GM23338 (cell line): ENCODE data around the gene TNS3.

Experiments used
- CREB1 ChIP-seq: fragments of 250-450 bp; sonication (Bioruptor Pico); IDR thresholded peaks from 2 replicates; pipeline ENCODE4 v1.5.0; 2020; ENCODE audit warnings: low read depth, mild to moderate bottlenecking, moderate library complexity
- CTCF ChIP-seq, 2 experiments: fragments of 200-600 bp in 1 of 2; sonication (generic) in 1 of 2; conservative IDR thresholded peaks; 2 replicates each; pipeline versions ENCODE4 v1.5.1 to v1.6.1; 2016 to 2017; ENCODE audit warnings: antibody characterized with exemption in 2 of 2, low read depth in 2 of 2, mild to moderate bottlenecking in 2 of 2, moderate library complexity in 1 of 2
- ETS1 ChIP-seq: IDR thresholded peaks from 2 replicates; pipeline ENCODE4 v1.6.1; 2016; ENCODE audit warnings: antibody characterized with exemption
- EZH2 ChIP-seq: fragments of 200-600 bp; sonication (generic); IDR thresholded peaks from one replicate; pipeline ENCODE4 v1.8.0; 2017; ENCODE audit warnings: antibody characterized with exemption, mild to moderate bottlenecking, low read depth; ENCODE audit not compliant: unreplicated experiment
- EZH2phosphoT487 ChIP-seq: fragments of 200-600 bp; sonication (generic); IDR thresholded peaks from one replicate; pipeline ENCODE4 v1.8.1; 2018; ENCODE audit warnings: antibody characterized with exemption; ENCODE audit not compliant: unreplicated experiment
- JUNB ChIP-seq: IDR thresholded peaks from one replicate; pipeline ENCODE4 v1.6.1; 2016; ENCODE audit warnings: antibody characterized with exemption; ENCODE audit not compliant: unreplicated experiment
- NANOG ChIP-seq: IDR thresholded peaks from 2 replicates; pipeline ENCODE4 v1.6.1; 2016; ENCODE audit warnings: antibody characterized with exemption, borderline replicate concordance
- POLR2AphosphoS5 ChIP-seq: IDR thresholded peaks from 2 replicates; pipeline ENCODE4 v1.6.1; 2016; ENCODE audit warnings: antibody characterized with exemption, low read depth
- STAT1 ChIP-seq: IDR thresholded peaks from one replicate; pipeline ENCODE4 v1.6.1; 2016; ENCODE audit warnings: antibody characterized with exemption; ENCODE audit not compliant: unreplicated experiment
- ZNF114 ChIP-seq: fragments of 250-450 bp; sonication (Bioruptor Pico); IDR thresholded peaks from 2 replicates; pipeline ENCODE4 v1.5.0; 2020; ENCODE audit warnings: mild to moderate bottlenecking, moderate library complexity
- ZNF331 ChIP-seq: fragments of 250-450 bp; sonication (Bioruptor Pico); IDR thresholded peaks from 2 replicates; pipeline ENCODE4 v1.5.0; 2020; ENCODE audit warnings: low read depth, mild to moderate bottlenecking, moderate library complexity
- TF ChIP-seq, protein P1 (sequence below): IDR thresholded peaks from one replicate; pipeline ENCODE4 v1.6.1; 2018; ENCODE audit warnings: antibody characterized with exemption; ENCODE audit not compliant: unreplicated experiment

DNA sequence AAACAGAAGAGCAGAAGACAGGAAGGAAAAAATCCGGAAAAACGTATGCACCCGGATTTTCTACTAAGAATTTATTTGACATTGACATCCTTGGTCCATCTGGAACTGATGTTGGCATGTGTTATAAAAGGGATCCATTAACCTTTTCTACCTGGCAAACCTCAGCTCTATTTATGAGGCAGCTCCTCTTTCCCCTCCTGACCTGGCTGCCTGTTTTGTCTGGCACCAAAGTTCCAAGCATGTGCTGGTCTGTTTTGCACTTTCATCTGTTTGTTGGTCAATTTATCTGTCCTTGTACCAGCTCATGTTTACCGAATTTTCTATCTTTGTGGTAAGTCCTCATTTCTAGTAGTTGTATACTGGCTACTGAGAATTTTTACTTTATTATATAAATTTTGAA lies 258.0 kb downstream of the TNS3 start:
- TF ChIP-seq EZH2 (no peak), CTCF (conservative IDR thresholded peaks at IDR 0.05; ENCODE audit: low read depth in 2 of 2) (no peak), POLR2AphosphoS5 (no peak), EZH2phosphoT487 (no peak), ZNF114 (no peak), CREB1 (no peak), ETS1 (no peak), JUNB (no peak), STAT1 (no peak), NANOG (no peak), ZNF331 (no peak)
- TF ChIP-seq, protein P1, sequence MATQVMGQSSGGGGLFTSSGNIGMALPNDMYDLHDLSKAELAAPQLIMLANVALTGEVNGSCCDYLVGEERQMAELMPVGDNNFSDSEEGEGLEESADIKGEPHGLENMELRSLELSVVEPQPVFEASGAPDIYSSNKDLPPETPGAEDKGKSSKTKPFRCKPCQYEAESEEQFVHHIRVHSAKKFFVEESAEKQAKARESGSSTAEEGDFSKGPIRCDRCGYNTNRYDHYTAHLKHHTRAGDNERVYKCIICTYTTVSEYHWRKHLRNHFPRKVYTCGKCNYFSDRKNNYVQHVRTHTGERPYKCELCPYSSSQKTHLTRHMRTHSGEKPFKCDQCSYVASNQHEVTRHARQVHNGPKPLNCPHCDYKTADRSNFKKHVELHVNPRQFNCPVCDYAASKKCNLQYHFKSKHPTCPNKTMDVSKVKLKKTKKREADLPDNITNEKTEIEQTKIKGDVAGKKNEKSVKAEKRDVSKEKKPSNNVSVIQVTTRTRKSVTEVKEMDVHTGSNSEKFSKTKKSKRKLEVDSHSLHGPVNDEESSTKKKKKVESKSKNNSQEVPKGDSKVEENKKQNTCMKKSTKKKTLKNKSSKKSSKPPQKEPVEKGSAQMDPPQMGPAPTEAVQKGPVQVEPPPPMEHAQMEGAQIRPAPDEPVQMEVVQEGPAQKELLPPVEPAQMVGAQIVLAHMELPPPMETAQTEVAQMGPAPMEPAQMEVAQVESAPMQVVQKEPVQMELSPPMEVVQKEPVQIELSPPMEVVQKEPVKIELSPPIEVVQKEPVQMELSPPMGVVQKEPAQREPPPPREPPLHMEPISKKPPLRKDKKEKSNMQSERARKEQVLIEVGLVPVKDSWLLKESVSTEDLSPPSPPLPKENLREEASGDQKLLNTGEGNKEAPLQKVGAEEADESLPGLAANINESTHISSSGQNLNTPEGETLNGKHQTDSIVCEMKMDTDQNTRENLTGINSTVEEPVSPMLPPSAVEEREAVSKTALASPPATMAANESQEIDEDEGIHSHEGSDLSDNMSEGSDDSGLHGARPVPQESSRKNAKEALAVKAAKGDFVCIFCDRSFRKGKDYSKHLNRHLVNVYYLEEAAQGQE: no peak
